HepG2 (cell line): Measurements from ENCODE around the gene RUNDC1. TPM values are rescaled to one million over a fixed set of nuclear protein-coding genes. Genes with fewer than 3 reads are reported as not detected.

Experiments
- FOXP1 ChIP-seq, 2 experiments: fragments of 450-650 bp in 1 of 2; IDR thresholded peaks; 2 replicates each; pipeline ENCODE4 v1.6.1; 2017 to 2018; ENCODE audit warnings: antibody characterized with exemption in 1 of 2
- HNF4A ChIP-seq: sonication (generic); formaldehyde crosslinking; IDR thresholded peaks from 2 replicates; pipeline ENCODE4 v1.4.0; 2020; ENCODE audit warnings: missing genetic modification reagents
- KDM2A ChIP-seq: sonication (generic); formaldehyde crosslinking; IDR thresholded peaks from 2 replicates; pipeline ENCODE4 v1.4.0; 2020; ENCODE audit warnings: low read depth, missing genetic modification reagents, borderline replicate concordance
- MAF1 ChIP-seq: sonication (generic); formaldehyde crosslinking; IDR thresholded peaks from 2 replicates; pipeline ENCODE4 v1.5.0; 2020; ENCODE audit warnings: missing genetic modification reagents, borderline replicate concordance
- MIER2 ChIP-seq: IDR thresholded peaks from 2 replicates; pipeline ENCODE4 v1.6.1; 2016; ENCODE audit warnings: missing biosample characterization, missing genetic modification reagents
- POLR2A ChIP-seq, 2 experiments: IDR thresholded peaks; 2 replicates each; pipeline ENCODE4 v1.6.1; 2011; ENCODE audit warnings: low read depth in 2 of 2, low read length in 2 of 2, mild to moderate bottlenecking in 1 of 2, moderate library complexity in 1 of 2; ENCODE audit not compliant: insufficient read depth in 1 of 2
- SATB2 ChIP-seq: sonication (generic); formaldehyde crosslinking; IDR thresholded peaks from 2 replicates; pipeline ENCODE4 v1.5.0; 2020; ENCODE audit warnings: missing genetic modification reagents
- ZFP37 ChIP-seq: sonication (generic); formaldehyde crosslinking; IDR thresholded peaks from 2 replicates; pipeline ENCODE4 v1.4.0; 2020; ENCODE audit warnings: missing genetic modification reagents, borderline replicate concordance
- ZSCAN12 ChIP-seq: sonication (generic); formaldehyde crosslinking; IDR thresholded peaks from 2 replicates; pipeline ENCODE4 v1.9.0; 2021; ENCODE audit warnings: mild to moderate bottlenecking, missing genetic modification reagents
- ZZZ3 ChIP-seq: sonication (generic); formaldehyde crosslinking; IDR thresholded peaks from 2 replicates; pipeline ENCODE4 v1.4.0; 2020; ENCODE audit warnings: missing genetic modification reagents, mild to moderate bottlenecking, borderline replicate concordance
- polyA plus RNA-seq, 8 experiments: library from polyadenylated mRNA; depleted of rRNA in 3 of 8; stranded (reverse) in 7 of 8; unstranded in 1 of 8; fragments of >200 nt; fragmentation: Illumina TruSeq in 4 of 8; extraction: Trizol in 4 of 8; gene quantifications; 2 replicates each; pipeline versions ENCODE4 v1.2.1 to v1.2.3, GENCODE V29; 2011 to 2016; ENCODE audit warnings: low read depth in 4 of 8, missing spikeins in 1 of 8, mixed read lengths in 1 of 8; ENCODE audit not compliant: insufficient read depth in 1 of 8
- total RNA-seq, 5 experiments: library from RNA; depleted of rRNA; stranded (reverse); fragments of >200 nt; fragmentation: Illumina TruSeq; extraction: Trizol; gene quantifications; 2 replicates each; pipeline ENCODE4 v1.2.3, GENCODE V29; 2016; ENCODE audit warnings: low read depth in 1 of 5
- TF ChIP-seq, protein P1 (sequence below): sonication (generic); formaldehyde crosslinking; IDR thresholded peaks from 2 replicates; pipeline ENCODE4 v1.4.0; 2020; ENCODE audit warnings: missing genetic modification reagents; ENCODE audit errors: not compliant biosample characterization

Gene RUNDC1
- total and polyA plus RNA-seq, 2 of the 13 experiments (the other 11 are each of a cell fraction or from before 2014, with no cell fraction given): 10.3 to 11.4 TPM

DNA sequence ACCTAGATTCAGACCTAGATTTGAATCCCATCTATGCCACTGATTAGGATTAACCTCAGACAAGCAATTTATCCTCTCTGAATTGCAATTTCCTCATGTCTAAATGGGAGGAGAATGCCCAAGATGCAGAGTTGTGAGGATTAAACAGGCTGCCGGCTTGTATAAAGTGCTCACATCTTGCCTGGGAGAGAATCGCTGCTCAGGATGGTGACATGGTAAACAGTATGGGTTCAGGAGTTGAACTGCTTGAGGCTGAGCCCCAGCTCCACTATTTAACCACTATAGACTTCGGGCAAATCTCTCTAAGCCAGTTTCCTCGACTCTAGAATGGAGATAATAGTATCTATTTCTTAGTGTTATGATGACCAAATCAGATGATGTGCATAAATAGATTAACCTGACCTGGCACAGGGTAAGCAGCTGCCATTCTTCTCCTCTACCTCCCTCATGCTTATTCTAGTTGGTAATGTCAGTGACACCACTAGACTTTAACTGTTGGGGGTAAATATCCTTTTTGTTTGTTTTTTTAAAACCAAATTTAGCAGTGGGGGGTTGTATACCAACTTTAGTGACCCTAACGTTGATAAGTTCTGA, 17.1 kb downstream of the RUNDC1 start (continued):
- TF ChIP-seq POLR2A (IDR thresholded peaks at IDR 0.05; ENCODE audit: insufficient read depth in 1 of 2, low read depth in 2 of 2, low read length in 2 of 2) (no peak), ZSCAN12 (CRISPR knock-in tag) (0 out of 2 replicates have a peak, but pooled peaks have one; percentile 23), ZZZ3 (CRISPR knock-in tag) (0 out of 2 replicates have a peak, but pooled peaks have one; percentile 33), FOXP1 (IDR thresholded peaks at IDR 0.05) (no peak), FOXP1 (CRISPR knock-in tag; IDR thresholded peaks at IDR 0.05) (peak; percentile 27; the same call in 1 of the 2 replicates), KDM2A (CRISPR knock-in tag) (no peak), HNF4A (CRISPR knock-in tag) (0 out of 2 replicates have a peak, but pooled peaks have one; percentile 20), SATB2 (CRISPR knock-in tag) (0 out of 2 replicates have a peak, but pooled peaks have one; percentile 50), MAF1 (CRISPR knock-in tag) (0 out of 2 replicates have a peak, but pooled peaks have one; percentile 12), MIER2 (CRISPR knock-in tag) (0 out of 2 replicates have a peak, but pooled peaks have one; percentile 17), ZFP37 (CRISPR knock-in tag) (0 out of 2 replicates have a peak, but pooled peaks have one; percentile 14)
- TF ChIP-seq, protein P1, sequence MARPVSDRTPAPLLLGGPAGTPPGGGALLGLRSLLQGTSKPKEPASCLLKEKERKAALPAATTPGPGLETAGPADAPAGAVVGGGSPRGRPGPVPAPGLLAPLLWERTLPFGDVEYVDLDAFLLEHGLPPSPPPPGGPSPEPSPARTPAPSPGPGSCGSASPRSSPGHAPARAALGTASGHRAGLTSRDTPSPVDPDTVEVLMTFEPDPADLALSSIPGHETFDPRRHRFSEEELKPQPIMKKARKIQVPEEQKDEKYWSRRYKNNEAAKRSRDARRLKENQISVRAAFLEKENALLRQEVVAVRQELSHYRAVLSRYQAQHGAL (CRISPR knock-in tag): peak; percentile 19
